ENCODE measurements around the gene DOCK4.

Gene DOCK4

GRCh38 chr7:112108981-112109380 is 97.2 kb downstream of the DOCK4 start:
- no peak overlapping the region for H3K4me3 ChIP-seq (ENCODE audit: low read depth, low read length)
- no peak for DNase-seq (ENCODE audit: low read depth)
- TF ChIP-seq CTCF (IDR thresholded peaks at IDR 0.05; ENCODE audit: low read depth, low read length, missing control alignments): no peak

GRCh38 chr7:112105584-112106530 is 100.3 kb downstream of the DOCK4 start:
- no peak for TF ChIP-seq CTCF (IDR thresholded peaks at IDR 0.05; ENCODE audit: low read depth, low read length, missing control alignments)
- DNase-seq (ENCODE audit: low read depth): no peak

GRCh38 chr7:112104120-112104519 is 102.1 kb downstream of the DOCK4 start:
- TF ChIP-seq CTCF (IDR thresholded peaks at IDR 0.05; ENCODE audit: low read depth, low read length, missing control alignments): no peak
- H3K4me3 ChIP-seq (ENCODE audit: low read depth, low read length): no peak overlapping the region
- no peak for DNase-seq (ENCODE audit: low read depth)

More at GRCh38 chr7:112105584-112106530, 100.3 kb downstream of the DOCK4 start:
- no peak overlapping the region for H3K4me3 ChIP-seq (ENCODE audit: low read depth, low read length)

- H3K4me3 ChIP-seq (ENCODE audit: low read depth, low read length): no peak overlapping the region
- DNase-seq (ENCODE audit: low read depth): no peak
These were observed 103.0 kb downstream of the DOCK4 start for GRCh38 chr7:112103246-112103645.

GRCh38 chr7:112101201-112101846 is 104.9 kb downstream of the DOCK4 start:
- TF ChIP-seq CTCF (IDR thresholded peaks at IDR 0.05; ENCODE audit: low read depth, low read length, missing control alignments): no peak
- no peak overlapping the region for H3K4me3 ChIP-seq (ENCODE audit: low read depth, low read length)
- no peak for DNase-seq (ENCODE audit: low read depth)

More at GRCh38 chr7:112103246-112103645, 103.0 kb downstream of the DOCK4 start:
- no peak for TF ChIP-seq CTCF (IDR thresholded peaks at IDR 0.05; ENCODE audit: low read depth, low read length, missing control alignments)

GRCh38 chr7:112097524-112097923 is 108.7 kb downstream of the DOCK4 start:
- no peak overlapping the region for H3K4me3 ChIP-seq (ENCODE audit: low read depth, low read length)
- no peak for DNase-seq (ENCODE audit: low read depth)
- TF ChIP-seq CTCF (IDR thresholded peaks at IDR 0.05; ENCODE audit: low read depth, low read length, missing control alignments): no peak
